HCT116 (cell line): ENCODE results near the gene NTSR1. TPM values are rescaled to one million over a fixed set of nuclear protein-coding genes. Genes with fewer than 3 reads are reported as not detected.

ENCODE experiments used
- ATAC-seq: fragments of 200-7000 bp; cut with Tn5 transposase; 2 replicates; pipeline ENCODE4 v1.9.1; 2020; ENCODE audit warnings: mild to moderate bottlenecking, moderate library complexity
- BruUV-seq: library from RNA; stranded (reverse); fragments of 400-500 nt; replicated peaks from 2 replicates; lab custom pipeline; 2021; lab: Mats Ljungman, UMichigan
- CTCF ChIA-PET: fragments of 300-600 bp; sonication (Branson Sonifier 250); formaldehyde crosslinking; loops from one replicate; lab custom pipeline; 2021; ENCODE audit warnings: antibody characterized with exemption; lab: Charles Lee
- POLR2A ChIA-PET: fragments of 300-600, 350-600 bp; sonication (Branson Sonifier 250); formaldehyde crosslinking; loops from one replicate; lab custom pipeline; 2021; ENCODE audit warnings: antibody characterized with exemption; lab: Charles Lee
- RAD21 ChIA-PET, 2 experiments: fragments of 300-600 bp; sonication (Branson Sonifier 250); formaldehyde crosslinking; loops; one replicate each; lab custom pipeline; 2023; ENCODE audit warnings: low total read pairs in 2 of 2; ENCODE audit not compliant: uncharacterized antibody in 2 of 2, unreplicated experiment in 2 of 2, low non-redundant PET in 1 of 2; lab: Charles Lee
- DNase-seq: peaks from one replicate; pipeline ENCODE4 v3.0.0-alpha.2; 2010; ENCODE audit warnings: low read depth, low spot score
- H2AFZ ChIP-seq: fragments of 200-600 bp; shearing (Covaris generic), sonication (generic); 2 replicates; pipeline ENCODE4 v1.6.1; 2017; ENCODE audit warnings: low read depth, mixed run types, mixed read lengths, antibody characterized with exemption, low read length; ENCODE audit not compliant: poor library complexity, severe bottlenecking
- H3K27ac ChIP-seq: 2 replicates; pipeline ENCODE4 v1.5.1; 2012; ENCODE audit warnings: low read depth, low read length
- H3K27me3 ChIP-seq: fragments of 200-600 bp; sonication (generic); 2 replicates; pipeline ENCODE4 v1.6.1; 2016; ENCODE audit warnings: mixed run types, low read length, mixed read lengths; ENCODE audit not compliant: insufficient read depth
- H3K36me3 ChIP-seq, 2 experiments: fragments of 200-500 bp in 1 of 2; fragments of 200-600 bp in 1 of 2; sonication (Bioruptor generic) in 1 of 2; sonication (generic) in 1 of 2; 2 replicates each; pipeline versions ENCODE4 v1.5.1 to v1.6.1; 2014 to 2016; ENCODE audit warnings: low read length in 2 of 2, inconsistent platforms in 1 of 2, mixed read lengths in 1 of 2, mixed run types in 1 of 2; ENCODE audit not compliant: insufficient read depth in 2 of 2, control insufficient read depth in 1 of 2
- H3K4me1 ChIP-seq, 2 experiments: fragments of 200-600 bp in 1 of 2; sonication (generic) in 1 of 2; 2 replicates each; pipeline versions ENCODE4 v1.5.1 to v1.6.1; 2012 to 2017; ENCODE audit warnings: low read length in 2 of 2, inconsistent platforms in 1 of 2, mild to moderate bottlenecking in 1 of 2, mixed read lengths in 1 of 2, mixed run types in 1 of 2, moderate library complexity in 1 of 2; ENCODE audit not compliant: insufficient read depth in 2 of 2, control insufficient read depth in 1 of 2
- H3K4me2 ChIP-seq: fragments of 200-600 bp; sonication (generic); 2 replicates; pipeline ENCODE4 v1.6.1; 2017; ENCODE audit warnings: mixed run types, low read length, mixed read lengths
- H3K4me3 ChIP-seq, 2 experiments: fragments of 200-600 bp in 1 of 2; sonication (generic) in 1 of 2; replicated peaks in 1 of 2; 2 replicates each; pipeline ENCODE4 v1.5.1; 2011 to 2016; ENCODE audit warnings: low read length in 2 of 2, control low read depth in 1 of 2, low read depth in 1 of 2, mild to moderate bottlenecking in 1 of 2, mixed read lengths in 1 of 2, mixed run types in 1 of 2
- H3K79me2 ChIP-seq: fragments of 200-600 bp; sonication (generic); 2 replicates; pipeline ENCODE4 v1.6.1; 2017; ENCODE audit warnings: mild to moderate bottlenecking, mixed run types, low read length, moderate library complexity, mixed read lengths; ENCODE audit not compliant: insufficient read depth
- H3K9ac ChIP-seq: fragments of 200-600 bp; sonication (generic); 2 replicates; pipeline ENCODE4 v1.6.1; 2016; ENCODE audit warnings: low read length, mixed read lengths
- H3K9me2 ChIP-seq: fragments of 200-600 bp; sonication (generic), shearing (Covaris generic); 2 replicates; pipeline ENCODE4 v1.6.1; 2017; ENCODE audit warnings: mixed run types, mild to moderate bottlenecking, moderate library complexity; ENCODE audit not compliant: insufficient read depth
- H3K9me3 ChIP-seq, 2 experiments: fragments of 200-500 bp in 1 of 2; fragments of 200-600 bp in 1 of 2; sonication (Bioruptor generic) in 1 of 2; sonication (generic) in 1 of 2; 2 replicates each; pipeline ENCODE4 v1.6.1; 2014 to 2017; ENCODE audit warnings: low read length in 2 of 2, mixed read lengths in 2 of 2, inconsistent platforms in 1 of 2, low read depth in 1 of 2, mild to moderate bottlenecking in 1 of 2, mixed run types in 1 of 2, moderate library complexity in 1 of 2; ENCODE audit not compliant: control insufficient read depth in 1 of 2, insufficient read depth in 1 of 2
- H4K20me1 ChIP-seq: fragments of 200-600 bp; sonication (generic), shearing (Covaris generic); 2 replicates; pipeline ENCODE4 v1.6.1; 2017; ENCODE audit warnings: mixed run types, mild to moderate bottlenecking, moderate library complexity; ENCODE audit not compliant: insufficient read depth
- CEBPB ChIP-seq: IDR thresholded peaks from 2 replicates; pipeline ENCODE4 v1.6.1; 2012; ENCODE audit warnings: low read depth
- FOSL1 ChIP-seq: IDR thresholded peaks from 2 replicates; pipeline ENCODE4 v1.6.1; 2012; ENCODE audit warnings: low read depth
- MAX ChIP-seq: IDR thresholded peaks from 2 replicates; pipeline ENCODE4 v1.6.1; 2012
- YY1 ChIP-seq: IDR thresholded peaks from 2 replicates; pipeline ENCODE4 v1.6.1; 2011; ENCODE audit warnings: low read length, low read depth, moderate library complexity, mild to moderate bottlenecking; ENCODE audit not compliant: insufficient replicate concordance; ENCODE audit errors: extremely low read depth
- ZBTB33 ChIP-seq: IDR thresholded peaks from 2 replicates; pipeline ENCODE4 v1.6.1; 2011; ENCODE audit warnings: mild to moderate bottlenecking, low read length, moderate library complexity; ENCODE audit not compliant: insufficient replicate concordance; ENCODE audit errors: extremely low read depth
- intact Hi-C: fragments of 100-400 bp; cut with micrococcal nuclease; formaldehyde crosslinking; loops from 2 replicates; pipeline ENCODE4 v1.10.0; 2022
- total RNA-seq: library from RNA; stranded (reverse); gene quantifications from one replicate; pipeline ENCODE4 v1.2.1, GENCODE V29; 2021; ENCODE audit not compliant: unreplicated experiment

Gene NTSR1
- total RNA-seq, 1 experiment from 2014 or later = 187 TPM

- no peaks in the 10 kb centered on the region for H3K27me3 ChIP-seq
- no peak for DNase-seq
- BruUV-seq = no TSS peak
- ChIA-PET RAD21 (no interaction called here), CTCF (no interaction called here), POLR2A (interaction anchor here (2.4 kb wide), 1 partner anchor 11 kb away, joined by 5 read pairs; no protein-coding TSS in a partner anchor)
- H3K4me2 ChIP-seq = no peak overlapping the region
- intact Hi-C loops = no loop called here
- H3K27ac ChIP-seq = peak overlapping the region; percentile 4; the same call in 1 of the 2 replicates
- H3K4me3 ChIP-seq = no peak overlapping the region
- no peak for ATAC-seq
- H3K9me2 ChIP-seq = no peaks in the 10 kb centered on the region
- H2AFZ ChIP-seq = no peak overlapping the region
- H3K4me1 ChIP-seq = peaks cover 6 to 97% of the 10 kb centered on the region in 2 experiments; a peak in 3 of 4 replicates
- peaks cover 100% of the 10 kb centered on the region for H3K79me2 ChIP-seq
- no peak overlapping the region for H3K9ac ChIP-seq
- no peak for TF ChIP-seq CEBPB
- no peak for TF ChIP-seq MAX
- TF ChIP-seq FOSL1 = no peak
- no peak for TF ChIP-seq ZBTB33
- TF ChIP-seq YY1 = no peak
- TF ChIP-seq, all 23 proteins: peak for 0
- no peaks in the 10 kb centered on the region for H3K9me3 ChIP-seq
- peaks cover 30 to 98% of the 10 kb centered on the region in 2 experiments for H3K36me3 ChIP-seq
- H4K20me1 ChIP-seq = peaks cover 41% of the 10 kb centered on the region
Measured at GRCh38 chr20:62723768-62724450, 15.3 kb downstream of the NTSR1 start.
